Transverse colon (tissue), 3 donors: ENCODE results near the gene NRSN1.

Experiments used
- POLR2A ChIP-seq: fragments of 450-650 bp; IDR thresholded peaks from one replicate; pipeline ENCODE4 v1.6.1; 2016; ENCODE audit warnings: antibody characterized with exemption, mild to moderate bottlenecking, moderate library complexity
- POLR2AphosphoS5 ChIP-seq, 3 donors: sonication (generic); formaldehyde crosslinking; IDR thresholded peaks; one replicate each; pipeline ENCODE4 v1.6.1; 2016; ENCODE audit warnings: antibody characterized with exemption in 3 of 3

- TF ChIP-seq POLR2A, result no peak
- TF ChIP-seq POLR2AphosphoS5 (IDR thresholded peaks at IDR 0.05), result no peak
These were observed 36.3 kb upstream of the NRSN1 start for GRCh38 chr6:24089736-24090135.
